Upper lobe of right lung (tissue), 1 donor: ENCODE data around the gene SLC38A9. TPM values are rescaled to one million over a fixed set of nuclear protein-coding genes. Genes with fewer than 3 reads are reported as not detected.

Experiments
- ATAC-seq: fragments of 200-7000 bp; cut with Tn5 transposase; one replicate; pipeline ENCODE4 v1.9.1; 2020; ENCODE audit warnings: mild to moderate bottlenecking, moderate library complexity
- DNase-seq: peaks from one replicate; pipeline ENCODE4 v3.0.0-alpha.2; 2020
- H3K27ac ChIP-seq: fragments of 200-600 bp; one replicate; pipeline ENCODE4 v1.8.0; 2022
- H3K27me3 ChIP-seq: fragments of 200-600 bp; one replicate; pipeline ENCODE4 v1.8.0; 2022; ENCODE audit warnings: mild to moderate bottlenecking
- H3K36me3 ChIP-seq: fragments of 200-600 bp; one replicate; pipeline ENCODE4 v1.8.0; 2022
- H3K4me1 ChIP-seq: fragments of 200-600 bp; one replicate; pipeline ENCODE4 v1.8.0; 2022
- H3K4me3 ChIP-seq: fragments of 200-600 bp; one replicate; pipeline ENCODE4 v1.8.0; 2022; ENCODE audit warnings: mild to moderate bottlenecking
- H3K9me3 ChIP-seq: fragments of 200-600 bp; one replicate; pipeline ENCODE4 v1.8.0; 2022
- intact Hi-C: fragments of 100-400 bp; cut with DNase I; formaldehyde crosslinking; loops from one replicate; pipeline ENCODE4 v1.11.0; 2022
- total RNA-seq: library from RNA; stranded (reverse); fragmentation: NEBNext Ultra II Directional; extraction: Animal tissue kit (Norgen Biotek cat#: 25700); gene quantifications from one replicate; pipeline ENCODE4 v1.2.1, GENCODE V29; 2021
- TF ChIP-seq, protein P1 (sequence below): fragments of 200-600 bp; IDR thresholded peaks from one replicate; pipeline ENCODE4 v1.8.0; 2022; ENCODE audit warnings: antibody characterized with exemption
- donor health status: DM: no; HTN: yes; CAD: no; lungs with severe emphysema.

Gene SLC38A9
- total RNA-seq, 1 donor from 2014 or later, result 24.7 TPM

DNA sequence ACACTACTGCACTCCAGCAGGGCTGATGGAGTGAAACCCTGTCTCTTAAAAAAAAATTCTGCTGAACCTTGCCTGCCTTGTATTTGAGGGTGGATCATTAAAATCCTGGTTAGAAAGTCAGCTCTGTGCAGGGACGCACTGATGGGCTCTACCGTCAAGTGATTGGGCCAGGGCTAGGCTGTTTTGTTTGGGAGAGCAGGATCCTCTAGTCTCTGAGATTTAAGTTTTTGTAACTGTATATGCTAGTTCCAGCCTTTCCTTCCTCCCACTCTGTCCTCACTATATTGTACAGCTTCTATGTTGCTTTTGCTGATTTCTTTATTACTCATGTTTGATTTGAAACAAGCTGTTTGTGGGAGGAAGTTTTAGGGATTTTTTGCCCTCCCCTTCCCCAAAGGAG is 37.3 kb upstream of the SLC38A9 start:
- Histone ChIP-seq H3K36me3 (no peaks in the 10 kb centered on the region), H3K9me3 (no peaks in the 10 kb centered on the region), H3K4me3 (no peak overlapping the region), H3K27ac (no peak overlapping the region), H3K4me1 (no peaks in the 10 kb centered on the region), H3K27me3 (no peaks in the 10 kb centered on the region)
- DNase-seq (no peak), ATAC-seq (no peak)
- TF ChIP-seq, protein P1, sequence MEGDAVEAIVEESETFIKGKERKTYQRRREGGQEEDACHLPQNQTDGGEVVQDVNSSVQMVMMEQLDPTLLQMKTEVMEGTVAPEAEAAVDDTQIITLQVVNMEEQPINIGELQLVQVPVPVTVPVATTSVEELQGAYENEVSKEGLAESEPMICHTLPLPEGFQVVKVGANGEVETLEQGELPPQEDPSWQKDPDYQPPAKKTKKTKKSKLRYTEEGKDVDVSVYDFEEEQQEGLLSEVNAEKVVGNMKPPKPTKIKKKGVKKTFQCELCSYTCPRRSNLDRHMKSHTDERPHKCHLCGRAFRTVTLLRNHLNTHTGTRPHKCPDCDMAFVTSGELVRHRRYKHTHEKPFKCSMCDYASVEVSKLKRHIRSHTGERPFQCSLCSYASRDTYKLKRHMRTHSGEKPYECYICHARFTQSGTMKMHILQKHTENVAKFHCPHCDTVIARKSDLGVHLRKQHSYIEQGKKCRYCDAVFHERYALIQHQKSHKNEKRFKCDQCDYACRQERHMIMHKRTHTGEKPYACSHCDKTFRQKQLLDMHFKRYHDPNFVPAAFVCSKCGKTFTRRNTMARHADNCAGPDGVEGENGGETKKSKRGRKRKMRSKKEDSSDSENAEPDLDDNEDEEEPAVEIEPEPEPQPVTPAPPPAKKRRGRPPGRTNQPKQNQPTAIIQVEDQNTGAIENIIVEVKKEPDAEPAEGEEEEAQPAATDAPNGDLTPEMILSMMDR, result no peak
- intact Hi-C loops, result no loop called here

DNA sequence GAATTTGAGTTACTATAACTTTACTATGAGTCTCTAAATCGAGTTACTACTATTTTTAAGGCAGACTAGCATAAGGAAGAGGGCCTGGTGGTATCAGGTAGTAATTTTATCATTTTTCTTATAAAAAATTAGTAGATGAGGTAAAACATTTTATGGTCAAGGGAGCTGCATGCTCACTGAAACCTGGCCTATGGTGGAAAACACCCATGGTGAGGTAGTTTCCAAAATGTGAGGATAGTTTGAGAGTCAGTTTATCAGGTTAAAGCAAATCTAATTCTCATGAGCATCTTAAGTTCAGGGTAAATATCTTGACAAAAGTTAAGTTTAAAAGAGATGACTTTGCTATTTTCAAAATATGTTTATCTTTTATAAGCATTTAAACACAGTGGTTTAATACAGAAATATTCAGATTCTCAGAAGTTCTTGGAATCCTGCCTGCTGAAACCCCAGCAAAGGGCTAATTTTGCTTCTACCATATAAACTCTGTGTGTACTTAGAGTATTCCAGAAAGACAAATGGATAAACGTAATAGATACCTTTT is 35.7 kb upstream of the SLC38A9 start:
- no peaks in the 10 kb centered on the region for H3K27me3 ChIP-seq
- H3K9me3 ChIP-seq, result no peaks in the 10 kb centered on the region
- H3K4me1 ChIP-seq, result no peaks in the 10 kb centered on the region
- H3K36me3 ChIP-seq, result no peaks in the 10 kb centered on the region
- TF ChIP-seq, protein P1, result no peak
- ATAC-seq (no peak), DNase-seq (no peak)
- intact Hi-C loops, result no loop called here
- no peak overlapping the region for H3K27ac ChIP-seq
- H3K4me3 ChIP-seq, result no peak overlapping the region

DNA sequence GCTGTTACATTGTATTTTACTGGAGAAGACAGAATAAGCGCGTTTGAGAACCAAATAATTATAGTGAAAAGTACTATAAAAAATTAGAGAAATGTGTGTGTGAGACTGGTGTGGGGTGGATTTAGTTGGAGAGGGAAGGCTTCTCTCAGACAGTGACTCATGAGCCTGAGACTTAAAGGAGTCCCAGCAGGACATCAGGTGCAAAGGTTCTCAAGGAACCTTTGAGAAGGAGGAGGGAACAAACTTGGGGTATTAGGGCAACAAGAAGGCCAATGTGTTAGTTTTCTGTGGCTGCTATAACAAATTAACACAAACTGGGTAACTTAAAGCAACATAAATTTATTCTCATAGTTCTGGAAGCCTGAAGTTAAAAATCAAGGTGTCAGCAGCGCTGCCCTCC is 30.7 kb upstream of the SLC38A9 start:
- ATAC-seq (no peak), DNase-seq (no peak)
- no peak overlapping the region for H3K4me3 ChIP-seq
- TF ChIP-seq, protein P1, result no peak
- H3K4me1 ChIP-seq, result no peaks in the 10 kb centered on the region
- no peaks in the 10 kb centered on the region for H3K36me3 ChIP-seq
- no peaks in the 10 kb centered on the region for H3K27me3 ChIP-seq
- no peak overlapping the region for H3K27ac ChIP-seq
- intact Hi-C loops, result no loop called here
- H3K9me3 ChIP-seq, result no peaks in the 10 kb centered on the region

DNA sequence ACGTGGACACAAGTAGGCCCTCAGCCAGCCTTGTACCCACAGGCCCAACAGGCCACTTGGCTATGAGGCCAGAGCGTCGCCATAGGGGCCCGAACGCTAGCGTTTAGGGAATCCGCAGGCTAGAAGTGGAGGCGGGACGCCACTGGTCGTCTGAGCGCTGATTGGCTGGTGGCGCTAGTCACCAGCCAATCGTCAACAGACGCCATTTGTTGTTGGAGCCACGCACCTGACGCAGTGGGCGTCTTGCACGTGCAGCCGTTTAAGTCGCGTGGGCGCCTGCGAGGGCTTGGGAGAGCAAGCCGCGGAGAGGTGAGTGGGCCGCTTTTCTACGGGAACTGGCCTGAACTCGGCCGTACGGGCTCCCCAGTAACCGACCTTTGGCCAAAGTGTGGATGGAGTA is 25.7 kb upstream of the SLC38A9 start, which contains the start of gene DDX4:
DDX4 (plus strand) TSS at position 269 of the 400 bp plus-strand sequence. CDS start 903 bp downstream, outside the sequence.
- TF ChIP-seq, protein P1, result no peak
- no peaks in the 10 kb centered on the region for H3K36me3 ChIP-seq
- intact Hi-C loops, result no loop called here
- H3K27ac ChIP-seq, result no peak within 1 kb of the TSS
- H3K4me3 ChIP-seq, result no peak within 1 kb of the TSS
- DNase-seq, result no peak
- no peaks in the 10 kb centered on the region for H3K27me3 ChIP-seq
- no peaks in the 10 kb centered on the region for H3K9me3 ChIP-seq
- no peaks in the 10 kb centered on the region for H3K4me1 ChIP-seq
- no peak for ATAC-seq

DNA sequence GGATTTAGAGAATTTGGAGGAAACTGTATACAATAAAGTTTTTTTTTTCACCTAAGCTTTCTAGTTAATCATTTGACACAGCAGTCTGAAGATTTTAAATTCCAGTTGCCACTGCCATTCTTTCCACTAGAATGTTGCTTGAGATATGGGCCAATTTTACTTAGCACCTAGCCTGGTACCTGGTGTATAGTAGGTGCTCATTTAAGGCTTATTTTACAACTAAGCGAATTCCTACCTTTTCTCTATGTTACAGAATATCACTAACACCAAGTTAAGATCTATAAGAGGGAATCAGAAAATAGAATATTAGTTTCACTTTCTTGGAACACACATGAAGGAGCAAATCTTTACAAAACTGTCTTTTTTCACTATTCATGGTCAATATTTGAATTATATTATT is 22.5 kb upstream of the SLC38A9 start:
- H3K36me3 ChIP-seq, result no peaks in the 10 kb centered on the region
- TF ChIP-seq, protein P1, result no peak
- no peak for ATAC-seq
- no peaks in the 10 kb centered on the region for H3K4me1 ChIP-seq
- no peak overlapping the region for H3K4me3 ChIP-seq
- no peak overlapping the region for H3K27ac ChIP-seq
- intact Hi-C loops, result no loop called here
- H3K9me3 ChIP-seq, result no peaks in the 10 kb centered on the region
- no peak for DNase-seq
- H3K27me3 ChIP-seq, result no peaks in the 10 kb centered on the region

DNA sequence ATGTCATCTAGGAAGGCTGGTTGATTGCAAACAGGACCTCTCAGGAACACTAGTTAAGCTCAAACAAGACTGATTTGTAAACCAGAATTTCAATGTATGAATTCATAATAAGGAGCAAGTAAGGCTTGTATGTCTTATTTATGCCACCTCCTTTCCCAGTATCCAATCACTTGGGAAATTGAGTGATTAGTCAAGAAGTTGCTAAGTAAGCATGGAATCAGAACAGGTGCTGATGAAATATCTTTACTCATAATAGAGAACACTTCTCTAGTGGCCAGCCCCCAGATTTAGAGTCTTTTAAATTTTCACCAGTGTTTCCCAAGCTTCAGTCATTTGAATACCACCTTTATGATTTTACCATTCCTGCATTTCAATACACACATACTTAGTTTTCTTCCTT is 20.5 kb upstream of the SLC38A9 start:
- Histone ChIP-seq H3K27ac (no peak overlapping the region), H3K9me3 (no peaks in the 10 kb centered on the region), H3K4me3 (no peak overlapping the region), H3K4me1 (no peaks in the 10 kb centered on the region), H3K36me3 (no peaks in the 10 kb centered on the region), H3K27me3 (no peaks in the 10 kb centered on the region)
- intact Hi-C loops, result no loop called here
- ATAC-seq (no peak), DNase-seq (no peak)
- TF ChIP-seq, protein P1, result no peak
